A673 (cell line): Measurements from ENCODE around the gene SNX27.

ENCODE experiments used
- EZH2 ChIP-seq: fragments of 200-600 bp; sonication (generic); IDR thresholded peaks from 2 replicates; pipeline ENCODE4 v1.6.1; 2017; ENCODE audit warnings: borderline replicate concordance, low read depth, mild to moderate bottlenecking, mixed read lengths, antibody characterized with exemption, low read length; ENCODE audit not compliant: poor library complexity, severe bottlenecking
- TF ChIP-seq, protein P1 (sequence below): fragments of 300-800, 200-600 bp; sonication (generic); conservative IDR thresholded peaks from 2 replicates; pipeline ENCODE4 v1.5.1; 2017; ENCODE audit warnings: low read depth, mild to moderate bottlenecking, antibody characterized with exemption, low read length, moderate library complexity, mixed read lengths

DNA sequence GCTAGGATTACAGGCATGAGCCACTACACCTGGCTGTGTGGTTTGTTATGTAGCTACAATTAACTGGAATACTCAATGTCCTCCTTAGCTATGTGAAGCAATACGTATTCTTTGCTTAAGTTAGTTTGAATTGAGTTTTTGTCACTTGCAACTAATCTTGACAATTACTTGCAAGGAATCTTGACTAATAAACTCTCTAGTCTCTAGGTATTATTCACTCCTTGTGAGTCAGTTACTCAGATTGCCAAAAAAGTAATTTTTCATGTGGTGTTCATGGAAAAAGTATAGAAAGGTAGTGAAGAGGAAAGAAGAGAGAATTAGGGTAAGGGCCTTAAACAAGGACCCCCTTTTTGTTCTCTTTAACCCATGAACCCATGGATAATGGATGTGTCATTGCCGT lies 7.6 kb upstream of the SNX27 start:
- TF ChIP-seq, protein P1, sequence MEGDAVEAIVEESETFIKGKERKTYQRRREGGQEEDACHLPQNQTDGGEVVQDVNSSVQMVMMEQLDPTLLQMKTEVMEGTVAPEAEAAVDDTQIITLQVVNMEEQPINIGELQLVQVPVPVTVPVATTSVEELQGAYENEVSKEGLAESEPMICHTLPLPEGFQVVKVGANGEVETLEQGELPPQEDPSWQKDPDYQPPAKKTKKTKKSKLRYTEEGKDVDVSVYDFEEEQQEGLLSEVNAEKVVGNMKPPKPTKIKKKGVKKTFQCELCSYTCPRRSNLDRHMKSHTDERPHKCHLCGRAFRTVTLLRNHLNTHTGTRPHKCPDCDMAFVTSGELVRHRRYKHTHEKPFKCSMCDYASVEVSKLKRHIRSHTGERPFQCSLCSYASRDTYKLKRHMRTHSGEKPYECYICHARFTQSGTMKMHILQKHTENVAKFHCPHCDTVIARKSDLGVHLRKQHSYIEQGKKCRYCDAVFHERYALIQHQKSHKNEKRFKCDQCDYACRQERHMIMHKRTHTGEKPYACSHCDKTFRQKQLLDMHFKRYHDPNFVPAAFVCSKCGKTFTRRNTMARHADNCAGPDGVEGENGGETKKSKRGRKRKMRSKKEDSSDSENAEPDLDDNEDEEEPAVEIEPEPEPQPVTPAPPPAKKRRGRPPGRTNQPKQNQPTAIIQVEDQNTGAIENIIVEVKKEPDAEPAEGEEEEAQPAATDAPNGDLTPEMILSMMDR, result no peak
- TF ChIP-seq EZH2, result no peak
